Frontal cortex (tissue), 4 donors: ENCODE data around the gene CD99L2. TPM values are rescaled to one million over a fixed set of nuclear protein-coding genes. Genes with fewer than 3 reads are reported as not detected.

ENCODE experiments used
- DNase-seq, 2 donors: peaks; one replicate each; pipeline ENCODE4 v3.0.0; 2012; ENCODE audit warnings: low spot score in 2 of 2
- FAIRE-seq: peaks from 2 replicates; lab custom pipeline; 2012; peaks lifted over from hg19 to GRCh38; lab: Jason Lieb, UNC
- total RNA-seq: library from RNA; depleted of rRNA; stranded (reverse); fragments of >200 nt; gene quantifications from one replicate; pipeline ENCODE4 v1.2.3, GENCODE V29; 2014
- donor health status: control.
- donor health status: control.
- donor health status: control.

The CD99L2 gene
- total RNA-seq, 1 donor from 2014 or later, result 33.0 TPM

GRCh38 chrX:150719621-150720020 lies 178.8 kb downstream of the CD99L2 start:
- FAIRE-seq (no peak), DNase-seq (no peak)

Other genes with a start within 250 kb of the CD99L2 start
- gene MTMR1, start 205.3 kb downstream of the CD99L2 start, total RNA-seq, result 34.6 TPM
- gene HMGB3, start 84.7 kb upstream of the CD99L2 start, total RNA-seq, result 63.2 TPM